GM21825 (cell line): ENCODE data around the gene GRIK4.
"Not testable (repeated sequence)": the region's sequence is repeated elsewhere in the genome, so short reads cannot be mapped to it uniquely, and the experiment has no call there.

ENCODE experiments used
- ATAC-seq: cut with Tn5 transposase; IDR thresholded peaks from one replicate; pipeline ENCODE4 v1.9.1; 2021; ENCODE audit warnings: mild to moderate bottlenecking, moderate library complexity; ENCODE audit not compliant: unreplicated experiment

GRIK4 gene

GRCh38 chr11:120571476-120571875, 59.9 kb downstream of the GRIK4 start:
- ATAC-seq: no peak

- ATAC-seq: no peak
These were observed 62.3 kb downstream of the GRIK4 start for GRCh38 chr11:120573756-120574354.

GRCh38 chr11:120574876-120575275, 63.3 kb downstream of the GRIK4 start:
- ATAC-seq: no peak

GRCh38 chr11:120575461-120575860, 63.9 kb downstream of the GRIK4 start:
- ATAC-seq: no peak

GRCh38 chr11:120576606-120577005, 65.1 kb downstream of the GRIK4 start:
- ATAC-seq: no peak

GRCh38 chr11:120577041-120577440, 65.5 kb downstream of the GRIK4 start:
- ATAC-seq: no peak

- ATAC-seq: no peak
These were observed 66.2 kb downstream of the GRIK4 start for GRCh38 chr11:120577624-120578363.

- ATAC-seq: no peak
These were observed 67.1 kb downstream of the GRIK4 start for GRCh38 chr11:120578596-120579154.

- ATAC-seq: no peak
These were observed 68.1 kb downstream of the GRIK4 start for GRCh38 chr11:120579611-120580031.

GRCh38 chr11:120581313-120581712, 69.8 kb downstream of the GRIK4 start:
- ATAC-seq: no peak

- not testable (repeated sequence) for ATAC-seq
These were observed 71.0 kb downstream of the GRIK4 start for GRCh38 chr11:120582535-120582934.

- ATAC-seq: no peak
These were observed 74.5 kb downstream of the GRIK4 start for GRCh38 chr11:120586072-120586471.

- ATAC-seq: no peak
These were observed 75.2 kb downstream of the GRIK4 start for GRCh38 chr11:120586728-120587127.

- no peak for ATAC-seq
These were observed 75.8 kb downstream of the GRIK4 start for GRCh38 chr11:120587299-120587698.

GRCh38 chr11:120589376-120589775, 77.8 kb downstream of the GRIK4 start:
- no peak for ATAC-seq

GRCh38 chr11:120590472-120590871, 78.9 kb downstream of the GRIK4 start:
- ATAC-seq: no peak

- no peak for ATAC-seq
These were observed 83.2 kb downstream of the GRIK4 start for GRCh38 chr11:120594746-120595145.

GRCh38 chr11:120595557-120595956, 84.0 kb downstream of the GRIK4 start:
- ATAC-seq: no peak

GRCh38 chr11:120597250-120598215, 86.0 kb downstream of the GRIK4 start:
- no peak for ATAC-seq

GRCh38 chr11:120598517-120599257, 87.1 kb downstream of the GRIK4 start:
- no peak for ATAC-seq
